SK-N-SH (cell line): ENCODE measurements around the gene TMEM72.

Source experiments
- CHD2 ChIP-seq: fragments of 150-350 bp; IDR thresholded peaks from 2 replicates; pipeline ENCODE4 v1.6.1; 2018; ENCODE audit warnings: low read length; ENCODE audit not compliant: partially characterized antibody
- EP300 ChIP-seq, 2 experiments: IDR thresholded peaks; 2 replicates each; pipeline versions ENCODE4 v1.4.0 to v1.6.1; 2012; ENCODE audit warnings: borderline replicate concordance in 1 of 2, low read depth in 1 of 2, low read length in 1 of 2
- EZH2phosphoT487 ChIP-seq: fragments of 200-600 bp; sonication (generic); IDR thresholded peaks from 2 replicates; pipeline ENCODE4 v1.6.1; 2017; ENCODE audit warnings: low read depth, mixed run types, mild to moderate bottlenecking, antibody characterized with exemption, moderate library complexity, borderline replicate concordance
- FOSL2 ChIP-seq: IDR thresholded peaks from 2 replicates; pipeline ENCODE4 v1.4.0; 2012; ENCODE audit warnings: low read depth, mild to moderate bottlenecking, moderate library complexity, borderline replicate concordance
- GABPA ChIP-seq: IDR thresholded peaks from 2 replicates; pipeline ENCODE4 v1.4.0; 2012; ENCODE audit warnings: low read depth, mild to moderate bottlenecking
- GATA2 ChIP-seq: sonication (generic); formaldehyde crosslinking; IDR thresholded peaks from 2 replicates; pipeline ENCODE4 v1.5.0; 2020; ENCODE audit warnings: mild to moderate bottlenecking, missing genetic modification reagents
- JUND ChIP-seq: IDR thresholded peaks from 2 replicates; pipeline ENCODE4 v1.4.0; 2012
- MAX ChIP-seq: IDR thresholded peaks from 2 replicates; pipeline ENCODE4 v1.4.0; 2012; ENCODE audit warnings: low read depth
- NRF1 ChIP-seq: IDR thresholded peaks from 2 replicates; pipeline ENCODE4 v1.6.1; 2012; ENCODE audit warnings: low read depth, mild to moderate bottlenecking, low read length
- POLR2AphosphoS5 ChIP-seq: IDR thresholded peaks from 2 replicates; pipeline ENCODE4 v1.6.1; 2012; ENCODE audit warnings: low read depth, low read length
- RFX5 ChIP-seq: IDR thresholded peaks from 2 replicates; pipeline ENCODE4 v1.6.1; 2012; ENCODE audit warnings: mild to moderate bottlenecking, improper control_type of control experiment, low read length
- USF2 ChIP-seq: fragments of 150-350 bp; IDR thresholded peaks from 2 replicates; pipeline ENCODE4 v1.6.1; 2017; ENCODE audit warnings: antibody characterized with exemption, low read length, low read depth, borderline replicate concordance
- ZBTB33 ChIP-seq: IDR thresholded peaks from 2 replicates; pipeline ENCODE4 v1.4.0; 2012; ENCODE audit warnings: low read depth, borderline replicate concordance
- TF ChIP-seq, protein P1 (sequence below): fragments of 200-600 bp; sonication (generic); IDR thresholded peaks from 2 replicates; pipeline ENCODE4 v1.6.1; 2017; ENCODE audit warnings: antibody characterized with exemption, mild to moderate bottlenecking, moderate library complexity

DNA sequence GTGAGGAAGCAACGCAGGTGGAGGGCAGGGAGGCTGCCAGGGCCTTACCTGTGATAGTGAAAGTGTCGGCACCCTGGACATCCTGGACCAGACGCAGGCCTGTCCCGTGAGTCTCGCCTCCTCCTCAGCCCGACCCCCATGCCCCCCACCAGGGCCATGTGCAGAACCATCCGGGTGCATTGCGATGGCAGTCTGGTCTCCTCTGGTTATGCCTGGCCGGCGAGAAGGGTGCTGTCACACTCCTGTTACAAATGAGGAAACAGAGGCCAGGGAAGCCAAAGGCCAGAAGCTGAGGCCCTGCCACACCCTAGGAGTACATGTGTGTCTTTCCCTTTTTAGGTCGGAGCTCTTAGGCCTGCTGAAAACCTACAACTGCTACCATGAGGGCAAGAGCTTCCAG lies 60.3 kb downstream of the TMEM72 start:
- TF ChIP-seq, protein P1, sequence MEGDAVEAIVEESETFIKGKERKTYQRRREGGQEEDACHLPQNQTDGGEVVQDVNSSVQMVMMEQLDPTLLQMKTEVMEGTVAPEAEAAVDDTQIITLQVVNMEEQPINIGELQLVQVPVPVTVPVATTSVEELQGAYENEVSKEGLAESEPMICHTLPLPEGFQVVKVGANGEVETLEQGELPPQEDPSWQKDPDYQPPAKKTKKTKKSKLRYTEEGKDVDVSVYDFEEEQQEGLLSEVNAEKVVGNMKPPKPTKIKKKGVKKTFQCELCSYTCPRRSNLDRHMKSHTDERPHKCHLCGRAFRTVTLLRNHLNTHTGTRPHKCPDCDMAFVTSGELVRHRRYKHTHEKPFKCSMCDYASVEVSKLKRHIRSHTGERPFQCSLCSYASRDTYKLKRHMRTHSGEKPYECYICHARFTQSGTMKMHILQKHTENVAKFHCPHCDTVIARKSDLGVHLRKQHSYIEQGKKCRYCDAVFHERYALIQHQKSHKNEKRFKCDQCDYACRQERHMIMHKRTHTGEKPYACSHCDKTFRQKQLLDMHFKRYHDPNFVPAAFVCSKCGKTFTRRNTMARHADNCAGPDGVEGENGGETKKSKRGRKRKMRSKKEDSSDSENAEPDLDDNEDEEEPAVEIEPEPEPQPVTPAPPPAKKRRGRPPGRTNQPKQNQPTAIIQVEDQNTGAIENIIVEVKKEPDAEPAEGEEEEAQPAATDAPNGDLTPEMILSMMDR = no peak
- no peak for TF ChIP-seq ZBTB33
- TF ChIP-seq EP300 (IDR thresholded peaks at IDR 0.05; ENCODE audit: borderline replicate concordance in 1 of 2, low read depth in 1 of 2, low read length in 1 of 2) = no peak
- no peak for TF ChIP-seq RFX5
- no peak for TF ChIP-seq POLR2AphosphoS5
- TF ChIP-seq MAX = no peak
- TF ChIP-seq GABPA = no peak
- TF ChIP-seq NRF1 = no peak
- TF ChIP-seq JUND = no peak
- TF ChIP-seq CHD2 = no peak
- TF ChIP-seq EZH2phosphoT487 = no peak
- TF ChIP-seq GATA2 (CRISPR knock-in tag) = no peak
- no peak for TF ChIP-seq USF2
- no peak for TF ChIP-seq FOSL2
